ENCODE data around the gene SAMHD1.
"Not testable (repeated sequence)": the region's sequence is repeated elsewhere in the genome, so short reads cannot be mapped to it uniquely, and the experiment has no call there.

The SAMHD1 gene

GRCh38 chr20:36951979-36952738, 651 bp upstream of the SAMHD1 start:
- no peak for DNase-seq

DNA sequence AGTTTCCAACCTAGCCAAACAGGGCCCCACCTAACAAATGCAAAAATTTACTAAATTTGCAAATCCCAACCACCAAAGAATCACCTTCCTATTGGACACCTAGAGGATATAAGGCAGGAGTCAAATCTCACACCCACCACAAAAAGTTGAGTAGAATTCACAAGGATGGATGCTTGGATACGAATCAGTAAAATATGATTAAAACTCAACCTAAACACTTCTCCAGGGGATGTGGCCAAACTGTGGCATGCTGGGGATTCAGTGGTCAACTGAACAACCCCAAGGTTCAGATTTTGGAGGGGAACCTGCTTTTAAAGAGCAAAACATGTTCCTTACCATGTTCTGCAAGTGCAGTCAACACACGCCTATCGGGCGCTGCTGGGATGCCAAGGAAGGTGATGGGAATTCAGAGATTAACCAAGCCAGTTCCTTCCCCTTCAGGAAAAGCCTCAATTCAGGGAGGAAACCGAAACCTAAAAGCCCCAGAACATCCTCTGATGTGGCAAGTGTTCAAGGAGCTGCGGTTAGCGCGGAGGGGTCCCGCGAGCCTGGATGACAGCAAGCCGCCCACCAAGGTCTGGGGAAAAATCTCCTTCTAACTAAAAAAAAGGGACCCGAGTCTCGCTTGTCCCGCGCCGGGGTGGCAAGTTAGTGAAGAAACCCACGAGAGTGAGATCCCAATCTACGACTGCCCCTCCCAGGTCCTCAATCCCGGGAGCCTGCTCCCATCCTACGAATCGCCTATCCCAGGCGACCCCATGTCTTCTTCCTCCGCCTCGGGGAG, 902 bp downstream of the SAMHD1 start:
- peak; percentile 45 for DNase-seq

- DNase-seq: no peak
These were observed 10.1 kb downstream of the SAMHD1 start for GRCh38 chr20:36941401-36941835.

GRCh38 chr20:36937402-36937770, 14.1 kb downstream of the SAMHD1 start:
- DNase-seq: no peak

DNA sequence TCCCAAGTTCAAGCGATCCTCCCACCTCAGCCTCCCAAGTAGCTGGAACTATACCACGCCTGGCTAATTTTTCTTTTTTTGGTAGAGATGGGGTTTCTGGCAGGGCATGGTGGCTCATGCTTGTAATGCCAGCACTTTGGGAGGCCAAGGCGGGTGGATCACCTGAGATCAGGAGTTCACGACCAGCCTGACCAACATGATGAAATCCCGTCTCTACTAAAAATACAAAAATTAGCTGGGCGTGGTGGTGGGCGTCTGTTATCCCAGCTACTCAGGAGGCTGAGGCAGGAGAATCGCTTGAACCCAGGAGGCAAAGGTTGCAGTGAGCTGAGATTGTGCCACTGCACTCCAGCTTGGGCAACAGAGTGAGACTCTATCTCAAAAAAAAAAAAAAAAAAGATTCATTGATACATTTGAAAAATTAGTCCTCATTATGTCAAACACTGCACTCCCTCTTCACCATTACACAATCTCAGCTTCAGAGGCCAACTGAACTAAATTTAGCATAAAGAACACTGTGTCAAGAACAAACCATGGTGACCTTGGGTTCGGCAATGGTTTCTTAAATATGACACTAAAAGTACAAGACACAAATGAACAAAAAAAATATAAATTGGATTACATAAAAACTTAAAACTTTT, 14.6 kb downstream of the SAMHD1 start:
- DNase-seq: not testable (repeated sequence)

- DNase-seq: no peak
These were observed 15.2 kb downstream of the SAMHD1 start for GRCh38 chr20:36936341-36936740.

- not testable (repeated sequence) for DNase-seq
These were observed 17.9 kb downstream of the SAMHD1 start for GRCh38 chr20:36933571-36933970.

DNA sequence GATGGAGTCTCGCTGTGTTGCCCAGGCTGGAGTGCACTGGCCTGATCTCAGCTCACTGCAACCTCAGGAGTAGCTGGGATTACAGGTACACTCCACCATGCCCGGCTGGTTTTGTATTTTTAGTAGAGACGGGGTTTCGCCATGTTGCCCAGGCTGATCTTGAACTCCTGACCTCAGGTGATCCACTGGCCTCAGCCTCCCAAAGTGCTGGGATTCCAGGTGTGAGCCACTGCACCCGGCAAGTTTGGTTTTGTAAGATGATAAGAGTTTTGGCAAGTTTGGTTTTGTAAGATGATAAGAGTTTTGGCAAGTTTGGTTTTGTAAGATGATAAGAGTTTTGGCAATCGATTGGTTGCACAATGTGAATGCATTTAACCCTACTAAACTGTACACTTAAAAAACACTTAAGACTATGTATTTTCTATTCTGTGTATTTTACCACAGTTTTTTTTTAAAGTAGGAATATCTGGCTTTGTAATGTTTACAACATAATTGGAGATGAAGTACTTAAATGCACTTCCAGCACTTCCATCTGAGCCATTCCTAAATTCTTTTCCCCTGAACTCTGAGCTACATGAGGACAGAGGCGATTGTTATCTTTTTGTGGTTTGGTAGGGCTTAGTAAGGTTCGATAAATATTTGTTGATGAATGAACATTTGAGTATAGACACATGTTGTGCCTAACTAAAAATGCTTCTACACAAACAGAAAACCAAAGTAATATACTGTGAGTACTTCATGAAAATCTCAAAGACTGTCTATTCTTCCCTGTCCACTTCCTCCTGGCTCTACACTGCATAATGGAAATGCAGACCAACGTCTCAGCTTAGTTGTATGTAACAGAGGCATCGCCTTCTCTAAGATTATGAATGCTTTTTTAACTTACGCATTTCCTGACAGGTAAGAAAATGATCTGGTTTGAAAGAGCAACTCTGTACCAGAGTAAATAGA, 18.8 kb downstream of the SAMHD1 start:
- DNase-seq: no peak

DNA sequence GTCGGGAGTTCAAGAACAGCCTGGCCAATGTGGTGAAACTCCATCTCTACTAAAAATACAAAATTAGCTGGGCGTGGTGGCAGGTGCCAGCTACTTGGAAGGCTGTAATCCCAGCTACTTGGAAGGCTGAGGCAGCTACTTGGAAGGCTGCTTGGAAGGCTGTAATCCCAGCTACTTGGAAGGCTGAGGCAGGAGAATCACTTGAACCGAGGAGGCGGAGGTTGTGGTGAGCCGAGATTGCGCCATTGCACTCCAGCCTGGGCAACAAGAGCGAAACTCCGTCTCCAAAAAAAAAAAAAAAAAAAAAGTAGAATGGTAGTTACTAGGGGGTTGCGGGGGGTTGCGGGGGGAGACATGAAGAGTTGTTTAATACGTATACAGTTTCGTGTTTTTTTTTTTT, 19.4 kb downstream of the SAMHD1 start:
- DNase-seq: not testable (repeated sequence)

DNA sequence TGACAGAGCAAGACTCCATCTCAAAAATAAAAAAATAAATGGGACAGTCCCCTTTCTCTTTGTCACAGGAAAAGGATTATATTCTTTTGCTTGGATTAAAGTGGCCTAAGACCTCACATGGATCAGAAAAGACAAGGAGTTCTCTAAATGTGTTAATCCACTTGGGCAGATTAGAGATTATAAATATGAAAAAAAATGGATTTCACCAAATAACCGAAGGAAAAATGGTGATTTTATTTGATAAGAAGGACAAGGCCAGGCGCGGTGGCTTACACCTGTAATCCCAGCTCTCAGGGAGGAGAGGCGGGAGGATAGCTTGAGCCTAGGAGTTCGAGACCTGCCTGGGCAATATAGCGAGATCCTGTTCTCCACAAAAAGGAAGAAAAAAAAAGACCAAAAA, 21.8 kb downstream of the SAMHD1 start:
- DNase-seq: no peak

DNA sequence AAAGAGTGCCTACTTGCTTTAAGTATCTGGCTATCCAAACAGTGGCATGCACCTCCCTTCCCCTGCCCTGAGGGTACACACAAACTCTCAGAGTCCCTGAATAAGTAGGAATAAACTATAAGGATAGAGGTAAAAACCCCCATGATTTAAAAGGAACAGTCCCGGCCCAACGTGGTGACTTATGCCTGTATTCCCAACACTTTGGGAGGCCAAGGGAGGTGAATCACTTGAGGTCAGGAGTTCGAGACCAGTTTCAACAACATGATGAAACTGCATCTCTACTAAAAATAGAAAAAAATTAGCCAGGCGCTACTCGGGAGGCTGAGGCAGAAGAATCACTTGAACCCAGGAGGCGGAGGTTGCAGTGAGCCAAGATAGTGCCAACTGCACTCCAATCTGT, 22.2 kb downstream of the SAMHD1 start:
- DNase-seq: no peak

GRCh38 chr20:36927704-36928103, 23.8 kb downstream of the SAMHD1 start:
- no peak for DNase-seq

DNA sequence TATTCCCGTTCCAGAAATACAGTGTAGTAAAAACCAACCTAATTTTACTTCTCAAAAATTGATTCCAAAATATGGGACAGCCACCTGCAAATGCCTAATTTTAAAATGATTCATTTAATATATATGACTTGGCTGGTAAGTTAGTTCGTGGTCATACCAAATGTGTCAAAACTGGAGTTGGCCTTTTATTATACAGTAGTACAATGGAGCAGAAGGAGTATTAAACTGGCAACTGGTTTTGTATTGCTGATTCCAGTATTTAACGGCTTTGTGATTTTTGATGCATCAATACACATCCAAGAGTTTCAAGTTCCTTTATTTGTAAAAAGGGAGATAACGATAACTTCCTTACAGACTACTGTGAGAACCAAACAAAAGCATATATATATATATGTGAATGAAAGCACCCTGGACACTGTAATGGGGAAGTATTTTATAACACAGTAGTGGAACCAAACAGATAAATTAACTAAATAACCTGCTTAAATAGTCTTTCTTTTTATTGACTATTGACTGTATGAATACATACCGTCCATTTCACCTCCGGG, 24.8 kb downstream of the SAMHD1 start:
- no peak for DNase-seq

DNA sequence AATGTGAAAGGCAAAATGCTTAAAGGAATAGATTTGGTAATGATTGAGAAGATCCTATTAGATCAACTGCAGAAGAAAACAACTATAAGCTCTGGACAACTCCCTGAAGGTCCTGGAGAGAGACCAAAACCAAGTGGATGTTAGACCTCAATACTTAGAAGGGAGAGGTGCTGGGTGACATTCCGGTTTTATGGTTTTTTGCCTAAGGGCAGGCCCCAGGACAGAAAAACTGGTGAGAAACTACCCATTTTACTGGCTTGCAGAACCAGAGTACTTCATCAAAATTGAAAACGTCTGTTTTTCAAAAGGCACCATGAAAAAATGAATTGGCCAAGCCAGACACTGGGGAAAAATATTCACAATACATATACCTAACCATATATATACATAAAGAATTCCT, 26.3 kb downstream of the SAMHD1 start:
- DNase-seq: no peak

DNA sequence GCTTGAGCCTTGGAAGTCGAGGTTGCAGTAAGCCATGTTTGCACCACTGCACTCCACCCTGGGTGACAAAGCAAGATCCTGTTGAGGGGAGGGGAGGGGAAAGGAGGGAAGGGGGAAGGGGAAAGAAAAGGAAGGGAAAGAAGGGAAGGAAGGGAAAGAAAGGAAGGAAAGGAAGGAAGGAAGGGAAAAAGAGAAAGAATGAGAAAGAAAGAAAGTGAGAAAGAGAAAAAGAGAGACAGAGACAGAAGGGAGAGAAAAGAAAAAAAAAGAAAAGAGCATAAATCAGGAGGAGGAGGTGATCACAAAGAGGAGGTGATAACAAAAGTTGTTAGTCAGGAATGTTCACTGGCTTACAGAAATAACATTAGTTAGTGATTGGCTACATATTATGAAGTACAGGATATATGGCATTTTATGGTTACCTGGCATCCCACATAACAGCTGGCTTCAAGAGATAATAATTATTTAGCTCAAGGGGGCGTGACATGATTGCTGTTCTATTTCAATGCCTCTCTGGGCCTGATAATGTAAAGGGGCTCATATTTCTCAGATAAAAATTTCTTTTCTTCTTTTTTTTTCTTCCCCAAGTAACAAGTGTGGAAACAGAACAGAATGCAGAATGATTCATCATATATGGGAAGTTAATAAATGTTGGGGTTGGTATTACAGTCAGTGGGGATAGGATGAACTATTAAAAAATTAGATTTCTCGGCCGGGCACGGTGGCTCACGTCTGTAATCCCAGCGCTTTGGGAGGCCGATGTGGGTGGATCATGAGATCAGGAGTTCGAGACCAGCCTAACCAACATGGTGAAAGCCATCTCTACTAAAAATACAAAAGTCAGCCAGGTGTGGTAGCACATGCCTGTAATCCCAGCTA, 27.1 kb downstream of the SAMHD1 start:
- DNase-seq: no peak

GRCh38 chr20:36920334-36920730, 31.2 kb downstream of the SAMHD1 start:
- no peak for DNase-seq

- DNase-seq: no peak
These were observed 31.7 kb downstream of the SAMHD1 start for GRCh38 chr20:36919715-36920333.

DNA sequence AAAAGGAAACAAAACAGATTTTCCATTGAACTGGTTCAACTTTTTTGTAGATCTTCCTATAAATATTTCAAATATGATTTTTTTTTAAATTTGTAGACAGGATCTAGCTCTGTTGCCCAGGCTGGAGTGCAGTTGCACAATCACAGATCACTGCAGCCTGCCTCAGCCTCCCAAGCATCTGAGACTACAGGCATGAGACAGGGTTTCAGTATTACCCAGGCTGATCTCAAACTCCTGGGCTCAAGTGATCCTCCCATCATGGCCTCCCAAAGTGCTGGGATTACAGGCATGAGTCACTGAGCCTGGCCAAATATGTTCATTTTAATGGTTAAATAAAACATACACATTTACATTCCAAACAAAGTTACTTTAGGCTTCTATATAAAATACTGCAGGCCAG, 33.6 kb downstream of the SAMHD1 start:
- no peak for DNase-seq

DNA sequence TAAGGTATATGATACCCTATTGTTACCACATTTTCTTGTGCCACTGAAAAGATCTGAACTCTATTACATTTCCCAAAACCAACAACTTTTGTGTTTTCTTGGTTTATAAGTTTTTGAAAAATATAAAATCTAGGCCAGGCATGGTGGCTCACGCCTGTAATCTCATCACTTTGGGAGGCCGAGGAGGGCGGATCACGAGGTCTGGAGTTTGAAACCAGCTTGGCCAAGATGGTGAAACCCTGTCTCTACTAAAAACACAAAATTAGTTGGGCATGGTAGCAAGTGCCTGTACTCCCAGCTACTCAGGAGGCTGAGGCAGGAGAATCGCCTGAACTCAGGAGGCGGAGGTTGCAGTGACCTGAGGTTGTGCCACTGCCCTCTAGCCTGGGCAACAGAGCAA, 34.3 kb downstream of the SAMHD1 start:
- DNase-seq: no peak

GRCh38 chr20:36916199-36916598, 35.3 kb downstream of the SAMHD1 start:
- DNase-seq: no peak

DNA sequence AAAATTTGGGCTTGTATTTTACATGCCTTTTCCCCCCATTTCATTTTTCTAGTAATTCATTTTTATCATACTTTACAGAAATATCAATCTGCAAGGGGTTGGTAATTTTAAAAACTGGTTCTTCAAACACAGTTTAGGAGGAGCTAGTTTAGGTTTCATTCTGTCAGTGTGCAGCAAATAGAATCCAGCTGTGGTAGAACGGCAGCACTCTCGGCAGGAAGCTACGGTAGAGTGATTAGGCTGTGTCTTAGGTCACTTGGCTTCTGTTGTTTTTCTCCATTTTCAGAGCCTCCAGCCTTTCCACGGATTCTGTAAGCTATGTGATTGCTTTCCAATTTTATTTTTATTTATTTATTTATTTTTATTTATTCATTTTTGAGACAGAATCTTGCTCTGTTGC, 42.9 kb downstream of the SAMHD1 start:
- DNase-seq: no peak
